ENCODE data around the gene PCDH19. TPM values are rescaled to one million over a fixed set of nuclear protein-coding genes. Genes with fewer than 3 reads are reported as not detected.

The PCDH19 gene
- total RNA-seq, 1 donor from 2014 or later: 0.35 TPM

GRCh38 chrX:100405424-100405823 is 4.6 kb downstream of the PCDH19 start:
- ATAC-seq (no peak), DNase-seq (ENCODE audit: low spot score) (no peak)

- ATAC-seq: no peak
Measured at GRCh38 chrX:100404851-100405250, 5.2 kb downstream of the PCDH19 start.

DNA sequence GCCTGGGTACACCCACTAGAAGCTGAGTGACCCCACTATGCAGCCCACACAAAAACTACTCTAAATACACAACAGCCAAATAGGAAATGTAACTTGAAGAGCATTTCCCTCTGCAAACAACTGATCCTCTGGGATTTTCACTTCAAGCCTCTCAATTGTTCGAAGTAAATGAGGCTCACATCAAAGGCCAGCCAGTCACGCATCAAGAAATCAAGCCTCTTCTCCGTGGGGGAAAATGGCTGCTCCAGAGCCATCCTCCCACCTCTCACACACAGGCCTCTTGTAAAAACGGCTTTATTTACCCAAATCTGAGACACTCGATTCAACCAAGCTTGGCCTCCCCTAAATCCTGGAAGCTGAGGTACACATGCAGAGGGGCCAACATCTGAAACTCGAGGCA is 14.3 kb downstream of the PCDH19 start:
- no peak for ATAC-seq
- DNase-seq (ENCODE audit: low spot score): no peak

More at GRCh38 chrX:100404851-100405250, 5.2 kb downstream of the PCDH19 start:
- DNase-seq (ENCODE audit: low spot score): no peak

DNA sequence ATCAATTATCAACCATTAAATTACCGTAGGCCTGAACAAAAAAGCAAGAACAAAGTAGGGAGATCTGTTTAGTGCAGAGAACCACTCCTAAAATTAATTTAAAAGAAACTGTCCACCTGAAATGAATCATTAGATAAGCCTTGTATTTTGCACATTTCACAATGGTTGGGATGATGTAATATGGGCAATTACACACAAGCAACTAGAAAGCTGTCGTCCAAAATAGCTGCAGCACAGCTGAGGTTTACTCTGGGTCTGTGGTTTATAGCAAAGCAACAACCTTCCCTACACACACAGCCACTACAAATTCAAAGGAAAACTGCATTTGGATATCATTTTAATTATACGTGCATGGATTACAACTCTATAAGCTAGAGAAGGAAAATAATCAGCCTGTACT is 28.5 kb downstream of the PCDH19 start:
- ATAC-seq: peak; percentile 84
- no peak for DNase-seq (ENCODE audit: low spot score)

- peak; percentile 67 for ATAC-seq
- DNase-seq (ENCODE audit: low spot score): no peak
Measured at GRCh38 chrX:100379388-100379986, 30.6 kb downstream of the PCDH19 start.

DNA sequence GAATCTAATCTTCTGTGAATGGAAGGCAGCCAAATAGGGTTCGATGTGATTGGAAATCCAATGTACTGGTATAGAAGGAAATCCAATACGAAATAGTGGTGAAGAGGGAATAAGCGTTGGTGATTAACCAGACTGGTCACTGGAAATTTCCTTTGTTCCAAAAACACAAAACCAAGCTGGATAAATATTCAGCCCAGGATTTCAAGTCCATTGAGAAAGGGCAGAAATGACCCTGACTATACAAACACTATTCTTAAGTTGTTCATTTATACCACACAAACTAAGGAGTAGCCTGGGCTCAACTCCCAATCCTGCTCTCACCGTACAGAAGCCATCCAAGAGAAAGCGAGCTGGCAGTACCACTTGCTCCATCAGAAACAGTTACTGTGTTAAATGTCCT is 32.2 kb downstream of the PCDH19 start:
- ATAC-seq (no peak), DNase-seq (ENCODE audit: low spot score) (no peak)

GRCh38 chrX:100376576-100376975 is 33.5 kb downstream of the PCDH19 start:
- DNase-seq (ENCODE audit: low spot score) (no peak), ATAC-seq (no peak)

DNA sequence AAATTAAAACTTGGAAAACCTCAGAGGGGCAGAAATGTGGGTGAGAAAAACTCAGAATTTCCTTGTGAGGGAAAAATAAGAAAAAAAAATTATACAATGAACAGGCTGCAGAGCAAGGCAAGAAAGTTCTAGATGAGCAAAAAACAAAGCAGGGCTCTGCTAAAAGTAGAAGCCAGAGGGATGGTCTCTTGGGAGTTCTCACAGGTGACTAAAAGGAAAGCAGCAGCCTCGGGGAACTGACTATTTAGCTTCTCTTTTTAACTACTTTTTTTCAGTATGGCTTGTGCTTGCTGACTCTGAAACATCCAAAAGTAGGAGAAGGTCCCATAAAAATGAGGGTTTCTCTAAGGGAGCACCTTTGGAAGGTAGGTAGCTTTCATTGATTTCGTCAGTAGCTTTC is 36.4 kb downstream of the PCDH19 start:
- DNase-seq (ENCODE audit: low spot score): no peak
- no peak for ATAC-seq

GRCh38 chrX:100368167-100368566 is 41.9 kb downstream of the PCDH19 start:
- ATAC-seq (peak; percentile 84), DNase-seq (ENCODE audit: low spot score) (peak; percentile 41)

GRCh38 chrX:100363896-100364295 is 46.2 kb downstream of the PCDH19 start:
- DNase-seq (ENCODE audit: low spot score) (peak; percentile 49), ATAC-seq (peak; percentile 86)

- no peak for ATAC-seq
- no peak for DNase-seq (ENCODE audit: low spot score)
Measured at GRCh38 chrX:100358766-100359165, 51.3 kb downstream of the PCDH19 start.

DNA sequence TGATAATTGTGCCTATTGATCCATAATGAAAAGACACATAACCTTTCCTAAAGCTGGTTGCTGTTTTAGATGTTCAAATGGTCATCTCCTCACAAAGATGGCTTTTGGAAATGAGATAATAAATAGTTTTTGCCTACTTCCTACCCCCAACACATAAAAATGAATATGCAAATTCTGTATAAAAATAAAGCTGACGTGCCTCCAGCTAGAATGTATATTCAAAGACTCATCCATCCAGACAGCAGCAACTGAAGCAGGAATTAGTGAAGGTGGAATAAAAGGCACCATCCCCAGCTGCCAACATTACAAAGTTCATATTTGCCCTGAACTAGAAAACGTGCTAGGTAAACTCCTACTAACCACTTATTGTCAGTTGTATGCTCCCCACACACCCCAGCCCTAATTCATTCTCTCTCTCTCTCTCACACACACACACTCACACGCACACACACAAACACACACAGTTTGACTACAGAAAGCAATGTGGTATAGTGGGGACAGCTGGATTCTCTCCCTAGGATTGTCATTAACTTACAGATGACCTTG is 53.6 kb downstream of the PCDH19 start:
- ATAC-seq (peak; percentile 84), DNase-seq (ENCODE audit: low spot score) (no peak)

DNA sequence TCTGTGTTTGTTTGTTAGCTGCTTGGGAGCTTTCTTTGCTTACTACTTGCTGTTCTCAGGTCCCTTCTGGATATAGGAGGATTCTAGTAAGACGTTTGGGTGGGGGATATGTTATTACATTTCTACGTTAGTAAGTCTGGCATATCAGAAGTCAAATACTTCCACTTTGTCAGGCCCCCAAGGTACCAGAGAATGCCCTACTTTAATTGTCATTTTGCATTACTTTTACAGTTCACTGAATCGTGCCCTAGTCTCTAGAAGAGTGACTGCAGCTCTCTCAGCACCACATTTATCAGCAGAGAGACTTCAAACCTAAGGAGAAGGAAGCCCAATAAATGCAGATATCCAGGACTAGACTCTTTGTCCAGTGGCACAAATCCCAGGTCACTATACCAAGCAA is 54.4 kb downstream of the PCDH19 start:
- ATAC-seq: no peak

GRCh38 chrX:100353326-100353725 is 56.7 kb downstream of the PCDH19 start:
- DNase-seq (ENCODE audit: low spot score) (no peak), ATAC-seq (no peak)

More for the DNA sequence above, 54.4 kb downstream of the PCDH19 start:
- no peak for DNase-seq (ENCODE audit: low spot score)

DNA sequence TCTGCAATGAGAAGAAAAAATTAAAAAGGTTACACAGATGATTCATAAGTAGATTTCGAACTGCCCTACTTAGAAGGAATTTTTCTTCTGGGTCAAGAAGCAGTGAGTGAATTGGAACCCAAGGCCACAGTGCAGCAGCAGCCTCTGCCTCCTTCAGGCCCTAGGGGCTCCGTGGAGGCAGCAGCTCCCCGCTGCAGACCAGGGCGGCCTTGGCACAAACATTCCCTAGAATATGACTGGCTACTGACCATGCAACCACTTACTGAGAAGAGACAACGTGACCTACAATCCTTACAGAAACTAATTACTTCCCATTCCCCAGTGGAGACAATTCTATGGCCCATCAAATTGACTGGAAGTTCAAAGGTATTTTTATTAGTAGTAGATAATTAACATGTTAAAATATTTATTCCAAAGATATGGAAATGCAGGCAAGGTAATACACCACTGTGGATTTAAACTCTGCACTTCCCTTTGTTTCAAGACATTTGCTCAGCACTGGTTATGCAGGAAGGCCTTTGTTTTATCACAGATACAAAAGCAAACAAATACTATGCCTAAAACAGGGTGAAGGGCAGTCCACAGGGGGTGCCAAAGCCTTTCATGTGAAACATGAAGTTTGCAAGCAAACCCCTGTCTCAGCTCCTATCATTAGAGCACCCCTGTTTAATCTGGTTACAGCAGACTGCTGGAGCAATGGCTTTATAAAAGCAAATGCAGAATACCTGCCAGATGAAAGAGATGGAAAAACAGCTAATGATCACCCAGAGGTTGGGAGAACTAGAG is 59.2 kb downstream of the PCDH19 start:
- DNase-seq (ENCODE audit: low spot score) (no peak), ATAC-seq (no peak)

- ATAC-seq (no peak), DNase-seq (ENCODE audit: low spot score) (no peak)
Measured at GRCh38 chrX:100349391-100349790, 60.7 kb downstream of the PCDH19 start.

DNA sequence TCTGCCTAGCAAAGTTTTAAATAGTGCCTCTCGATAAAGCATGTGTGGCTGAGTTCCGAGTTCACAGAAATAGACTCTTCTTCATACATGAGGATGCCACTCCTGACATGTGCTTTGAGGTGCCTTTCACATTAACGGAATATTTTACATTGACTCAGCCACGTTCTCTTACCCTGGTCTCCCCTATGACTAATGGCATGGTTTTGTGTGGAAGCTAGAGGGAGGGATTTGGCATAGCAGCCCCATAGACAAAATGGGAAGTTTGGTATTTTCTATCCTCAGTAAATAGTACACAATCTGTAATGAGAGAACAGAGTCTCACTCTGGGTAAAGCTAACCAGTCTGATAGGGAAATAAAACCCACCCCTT is 68.9 kb downstream of the PCDH19 start:
- no peak for DNase-seq (ENCODE audit: low spot score)
- no peak for ATAC-seq

GRCh38 chrX:100340491-100341141 is 69.5 kb downstream of the PCDH19 start:
- no peak for DNase-seq (ENCODE audit: low spot score)
- no peak for ATAC-seq

DNA sequence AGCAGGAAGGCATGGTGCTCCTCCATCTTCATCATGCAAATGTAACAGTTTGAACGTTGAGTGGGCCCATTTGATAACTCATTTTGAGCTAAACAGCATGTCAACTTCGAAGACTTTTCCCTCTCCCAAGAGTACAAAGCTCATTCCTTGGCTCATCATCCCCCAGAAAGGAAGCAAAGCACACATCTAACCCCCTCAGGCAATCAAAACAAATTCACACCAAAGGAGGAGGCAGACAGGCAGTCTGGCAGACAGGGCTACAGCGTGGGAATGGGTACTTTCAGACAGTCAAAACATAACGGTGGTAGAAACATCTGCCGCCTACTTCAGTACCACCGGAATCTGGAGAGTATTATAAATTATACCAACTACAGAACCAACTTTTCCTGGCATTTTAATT is 81.7 kb downstream of the PCDH19 start:
- no peak for DNase-seq (ENCODE audit: low spot score)
- no peak for ATAC-seq

GRCh38 chrX:100319716-100320115 is 90.4 kb downstream of the PCDH19 start:
- no peak for ATAC-seq
- no peak for DNase-seq (ENCODE audit: low spot score)

- ATAC-seq (no peak), DNase-seq (ENCODE audit: low spot score) (no peak)
Measured at GRCh38 chrX:100316987-100317386, 93.1 kb downstream of the PCDH19 start.

GRCh38 chrX:100315566-100315965 is 94.5 kb downstream of the PCDH19 start:
- no peak for ATAC-seq
- no peak for DNase-seq (ENCODE audit: low spot score)
